ENCODE results near the gene FN3K.

The FN3K gene

GRCh38 chr17:82797061-82797460 lies 61.6 kb downstream of the FN3K start:
- no peak for DNase-seq (ENCODE audit: low spot score)

GRCh38 chr17:82798752-82799151 lies 63.3 kb downstream of the FN3K start:
- DNase-seq (ENCODE audit: low spot score): no peak

GRCh38 chr17:82799591-82799990 lies 64.2 kb downstream of the FN3K start:
- DNase-seq (ENCODE audit: low spot score): no peak
